Colon (tissue), 2 donors: Measurements from ENCODE around the gene ANKMY1.

Source experiments
- FAIRE-seq: peaks from 2 replicates; lab custom pipeline; 2012; peaks lifted over from hg19 to GRCh38; lab: Jason Lieb, UNC
- donor health status: control.
- donor health status: control.

ANKMY1 gene

DNA sequence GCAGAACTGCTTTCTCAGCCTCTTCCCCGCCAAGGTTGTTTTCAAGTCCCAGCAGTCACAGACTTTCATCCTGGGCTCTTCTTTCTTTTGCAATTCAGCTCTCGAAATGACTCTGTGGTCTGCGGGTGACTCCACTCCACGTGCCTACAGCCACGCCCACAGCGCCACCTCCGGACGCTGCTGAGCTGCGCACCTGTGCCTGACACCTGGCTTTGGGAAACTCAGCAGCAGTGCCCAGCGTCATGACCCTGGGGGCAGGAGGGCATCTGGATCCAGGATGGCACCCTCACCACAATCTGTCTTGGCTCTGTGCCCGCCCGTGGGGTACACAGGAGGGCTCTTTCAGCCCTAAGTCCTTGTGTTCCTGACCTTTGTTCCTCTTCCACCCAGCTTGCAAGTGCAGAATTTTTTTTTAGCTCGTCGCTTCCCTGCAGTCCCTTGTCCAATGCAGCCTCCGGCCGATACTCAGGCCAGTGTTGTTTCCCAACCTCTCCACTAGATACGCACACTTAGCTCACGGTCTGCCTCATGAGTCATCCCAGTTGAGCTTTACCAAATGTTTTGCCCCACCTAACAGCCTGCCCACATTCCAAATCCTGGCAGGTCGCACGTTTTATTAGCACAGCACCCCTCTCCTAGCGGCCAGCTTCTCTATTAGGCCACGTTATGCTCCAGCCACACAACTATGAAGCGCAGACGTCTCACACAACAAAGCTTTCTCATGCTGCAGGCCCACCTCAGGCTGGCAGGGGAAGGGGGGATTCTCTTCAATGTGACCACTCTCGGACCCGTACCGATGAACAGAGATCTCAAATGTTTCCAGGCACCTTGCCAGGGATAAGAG lies 22.2 kb upstream of the ANKMY1 start:
- FAIRE-seq: no peak

- no peak for FAIRE-seq
Measured at GRCh38 chr2:240579071-240579762, 21.4 kb upstream of the ANKMY1 start.

DNA sequence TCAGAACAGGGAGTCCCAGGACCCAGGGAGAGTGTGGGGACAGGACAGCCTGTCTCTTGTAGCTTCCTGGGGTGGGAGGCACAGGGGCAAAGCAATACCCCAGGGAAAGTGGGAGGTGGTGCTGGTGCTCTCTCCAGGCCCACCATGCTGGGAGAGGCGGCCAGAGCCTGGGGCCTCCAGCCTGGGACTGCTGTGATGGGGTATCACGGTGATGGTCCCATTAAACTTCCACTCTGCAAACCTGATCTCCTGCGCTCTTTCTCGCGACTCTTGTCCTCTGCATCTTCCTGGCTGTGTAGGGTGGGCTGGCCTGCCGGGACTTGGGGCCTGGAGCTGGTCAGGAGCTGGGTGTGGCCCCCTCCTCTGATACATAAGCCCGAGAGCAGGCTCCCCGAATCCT lies 20.7 kb upstream of the ANKMY1 start:
- no peak for FAIRE-seq

DNA sequence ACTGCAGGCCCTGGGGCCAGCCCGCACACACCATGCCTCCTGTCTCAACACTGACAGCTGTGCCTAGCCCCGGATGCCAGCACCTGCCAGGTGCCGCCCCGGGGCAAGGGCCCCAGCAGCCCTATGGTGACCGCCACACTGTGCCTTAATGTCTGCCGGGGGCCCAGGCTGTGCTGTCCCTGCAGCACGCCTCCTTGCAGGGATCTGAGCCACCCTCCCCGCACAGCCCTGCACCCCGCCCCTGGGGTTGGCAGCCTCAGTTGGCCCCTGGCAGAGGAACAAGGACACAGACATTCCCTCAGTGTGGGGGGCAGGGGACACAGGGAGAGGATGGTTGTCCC lies 20.3 kb upstream of the ANKMY1 start:
- FAIRE-seq: no peak

DNA sequence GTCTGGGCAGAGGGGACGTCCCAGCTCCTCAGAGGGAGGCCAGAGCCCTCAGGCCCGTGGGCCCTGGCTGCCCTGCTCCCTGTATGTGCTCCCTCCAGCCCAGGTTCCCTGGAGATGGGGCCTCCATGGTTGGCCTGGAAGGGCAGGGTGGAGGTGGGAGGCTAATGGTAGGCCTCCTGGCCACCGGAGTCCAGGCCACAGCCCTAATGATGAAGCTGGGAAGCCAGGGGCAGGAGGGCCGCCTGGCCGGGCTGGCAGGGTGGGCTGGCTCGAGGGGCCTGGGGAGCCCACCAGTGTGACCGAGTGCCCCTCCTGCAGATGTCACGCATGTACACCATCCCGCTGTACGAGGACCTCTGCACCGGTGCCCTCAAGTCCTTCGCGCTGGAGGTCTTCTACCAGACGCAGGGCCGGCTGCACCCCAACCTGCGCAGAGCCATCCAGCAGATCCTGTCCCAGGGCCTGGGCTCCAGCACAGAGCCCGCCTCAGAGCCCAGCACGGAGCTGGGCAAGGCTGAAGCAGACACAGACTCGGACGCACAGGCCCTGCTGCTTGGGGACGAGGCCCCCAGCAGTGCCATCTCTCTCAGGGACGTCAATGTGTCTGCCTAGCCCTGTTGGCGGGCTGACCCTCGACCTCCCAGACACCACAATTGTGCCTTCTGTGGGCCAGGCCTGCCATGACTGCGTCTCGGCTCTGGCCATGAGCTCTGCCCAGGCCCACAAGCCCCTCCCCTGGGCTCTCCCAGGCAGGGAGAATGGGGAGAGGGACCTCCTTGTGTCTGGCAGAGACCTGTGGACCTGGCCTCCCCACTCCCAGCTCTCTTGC lies 19.7 kb upstream of the ANKMY1 start:
- no peak for FAIRE-seq

DNA sequence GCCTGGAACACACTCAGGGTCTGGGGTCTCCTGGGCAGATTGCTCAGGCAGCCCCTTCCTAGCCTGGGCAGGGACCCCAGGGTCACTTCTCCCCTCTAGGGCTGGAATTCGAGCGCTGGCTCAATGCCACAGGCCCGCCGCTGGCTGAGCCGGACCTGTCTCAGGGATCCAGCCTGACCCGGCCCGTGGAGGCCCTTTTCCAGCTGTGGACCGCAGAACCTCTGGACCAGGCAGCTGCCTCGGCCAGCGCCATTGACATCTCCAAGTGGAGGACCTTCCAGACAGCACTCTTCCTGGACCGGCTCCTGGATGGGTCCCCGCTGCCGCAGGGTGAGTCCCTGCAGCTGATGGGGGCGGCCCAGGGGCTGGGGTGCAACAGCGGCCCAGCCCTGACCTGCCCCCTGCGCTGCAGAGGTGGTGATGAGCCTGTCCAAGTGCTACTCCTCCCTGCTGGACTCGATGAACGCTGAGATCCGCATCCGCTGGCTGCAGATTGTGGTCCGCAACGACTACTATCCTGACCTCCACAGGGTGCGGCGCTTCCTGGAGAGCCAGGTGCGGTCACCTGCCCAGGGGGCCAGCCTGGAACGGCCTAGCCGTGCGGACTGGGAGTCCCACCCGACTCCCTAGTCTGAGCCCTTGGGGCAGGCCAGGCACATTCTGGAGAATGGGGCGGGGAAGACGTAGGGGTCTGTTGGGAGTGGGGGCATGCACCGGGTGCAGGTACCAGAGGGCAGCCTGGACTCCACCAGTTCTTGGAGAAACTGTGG lies 18.8 kb upstream of the ANKMY1 start:
- no peak for FAIRE-seq

GRCh38 chr2:240576036-240576435 lies 18.2 kb upstream of the ANKMY1 start:
- no peak for FAIRE-seq

GRCh38 chr2:240575101-240575965 lies 17.5 kb upstream of the ANKMY1 start:
- no peak for FAIRE-seq

- no peak for FAIRE-seq
Measured at GRCh38 chr2:240574386-240575100, 16.8 kb upstream of the ANKMY1 start.

- FAIRE-seq: no peak
Measured at GRCh38 chr2:240573516-240574385, 16.0 kb upstream of the ANKMY1 start.

DNA sequence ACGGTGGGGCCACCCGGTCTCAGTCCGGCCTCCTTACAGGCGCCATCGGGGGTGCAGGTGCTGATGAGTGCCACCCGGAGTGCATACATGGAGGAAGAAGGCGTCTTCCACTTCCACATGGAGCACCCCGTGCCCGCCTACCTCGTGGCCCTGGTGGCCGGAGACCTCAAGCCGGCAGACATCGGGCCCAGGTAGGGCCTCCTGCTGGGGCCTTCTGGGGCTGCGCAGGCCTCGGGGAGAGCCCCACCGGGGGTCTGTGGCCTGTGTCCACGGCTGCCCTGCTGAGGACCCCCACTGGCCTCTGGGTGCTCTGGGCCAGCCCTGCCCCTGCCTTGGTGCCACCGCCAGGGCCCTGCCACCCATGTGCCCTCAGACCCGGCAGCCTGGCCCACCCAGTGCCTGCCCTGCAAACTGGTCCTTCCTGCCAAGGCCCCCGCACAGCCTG lies 15.3 kb upstream of the ANKMY1 start:
- no peak for FAIRE-seq

- FAIRE-seq: no peak
Measured at GRCh38 chr2:240572141-240573031, 14.6 kb upstream of the ANKMY1 start.

DNA sequence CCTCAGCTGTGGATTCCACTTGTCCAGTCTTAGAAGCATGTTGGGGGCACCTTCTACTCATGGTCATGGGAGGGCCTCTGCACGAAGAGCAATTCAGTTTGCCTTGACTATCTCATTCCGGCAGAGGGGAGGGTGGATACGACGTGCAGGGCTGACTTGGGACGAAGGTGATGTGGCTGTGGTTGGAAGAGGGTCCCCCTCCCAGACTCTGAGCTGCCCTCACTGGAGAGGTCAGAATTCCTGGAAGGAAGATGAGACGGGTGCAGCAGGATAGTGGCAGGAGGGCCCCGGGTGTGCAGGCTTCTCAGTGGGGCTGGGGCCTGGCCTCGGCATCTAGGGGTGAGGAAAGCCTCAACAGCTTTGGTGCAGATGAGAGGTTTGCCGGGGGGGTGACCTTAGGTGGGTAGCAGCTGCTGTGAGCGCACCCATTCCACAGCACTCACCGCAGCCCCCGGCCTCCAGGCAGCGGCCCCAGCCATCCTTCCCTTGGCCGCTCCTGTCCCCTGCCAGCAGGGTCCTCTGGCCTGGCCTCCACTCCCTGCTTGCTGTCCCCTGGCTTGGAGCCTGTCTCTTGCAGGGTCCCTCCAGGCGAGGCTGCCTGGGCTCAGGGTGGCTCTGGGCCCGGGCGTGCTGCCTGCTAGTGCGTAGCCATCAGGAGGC lies 13.7 kb upstream of the ANKMY1 start:
- no peak for FAIRE-seq

DNA sequence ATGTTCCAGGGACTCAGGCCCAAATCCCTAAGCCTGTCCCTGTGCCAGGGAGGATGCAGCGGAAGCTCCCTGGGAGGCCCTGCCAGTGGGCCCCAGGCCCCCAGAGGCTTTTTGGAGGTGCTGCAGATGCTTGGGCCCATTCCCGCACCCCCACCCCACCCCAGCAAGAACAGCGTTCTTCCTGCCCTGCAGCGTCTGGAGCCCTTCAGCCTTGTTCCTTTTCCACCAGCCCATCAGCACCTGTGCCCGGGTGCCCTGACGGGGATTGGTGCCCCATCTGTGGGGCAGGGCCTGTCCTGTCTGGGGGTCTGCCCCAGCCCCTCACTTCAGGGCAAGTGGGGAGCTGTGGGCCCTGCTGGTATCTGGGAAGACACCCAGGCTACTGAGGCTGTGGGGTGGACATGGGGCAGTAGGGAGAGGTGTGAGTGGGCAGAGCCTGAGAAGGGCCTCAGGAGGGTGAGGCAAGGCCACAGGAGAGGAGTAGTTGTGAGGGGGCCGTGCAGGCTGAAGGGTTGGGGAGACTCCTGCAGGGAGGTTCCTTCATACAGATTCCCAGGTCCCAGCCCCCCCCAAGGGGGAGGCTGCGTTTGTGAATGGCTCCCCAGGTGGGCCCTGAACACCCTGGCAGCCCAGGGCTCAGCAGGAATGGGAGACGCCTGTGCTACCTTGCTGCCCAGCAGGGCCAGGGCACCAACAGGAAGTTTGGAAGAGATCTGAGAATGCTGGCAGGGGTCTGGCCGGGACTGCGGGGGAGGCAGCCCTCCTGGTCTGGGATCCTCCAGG lies 12.9 kb upstream of the ANKMY1 start:
- no peak for FAIRE-seq

GRCh38 chr2:240569998-240570530 lies 12.3 kb upstream of the ANKMY1 start:
- FAIRE-seq: no peak

DNA sequence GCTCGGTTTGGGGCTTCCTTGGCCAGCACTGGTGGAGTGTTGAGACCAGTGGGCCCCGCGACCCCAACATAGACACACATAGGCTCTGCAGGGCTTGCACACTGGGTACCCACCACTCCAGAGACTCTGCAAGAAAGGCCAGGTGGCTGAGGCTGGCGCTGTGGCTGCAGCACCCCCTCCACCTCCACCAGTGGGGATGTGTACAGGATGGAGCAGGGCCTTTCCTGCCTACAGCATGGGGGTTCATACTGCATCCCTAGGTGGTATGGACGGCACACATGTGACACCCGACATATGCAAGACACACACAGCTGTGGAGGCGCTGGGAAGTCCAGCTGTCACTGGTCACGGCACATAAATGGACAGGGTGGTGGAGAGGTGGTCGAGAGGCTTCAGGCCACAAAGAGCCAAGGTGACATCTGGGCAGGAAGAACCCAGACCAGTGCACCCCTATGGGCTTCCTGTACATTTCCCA lies 11.8 kb upstream of the ANKMY1 start:
- no peak for FAIRE-seq
